ENCODE results near the gene ZYX.

DNA sequence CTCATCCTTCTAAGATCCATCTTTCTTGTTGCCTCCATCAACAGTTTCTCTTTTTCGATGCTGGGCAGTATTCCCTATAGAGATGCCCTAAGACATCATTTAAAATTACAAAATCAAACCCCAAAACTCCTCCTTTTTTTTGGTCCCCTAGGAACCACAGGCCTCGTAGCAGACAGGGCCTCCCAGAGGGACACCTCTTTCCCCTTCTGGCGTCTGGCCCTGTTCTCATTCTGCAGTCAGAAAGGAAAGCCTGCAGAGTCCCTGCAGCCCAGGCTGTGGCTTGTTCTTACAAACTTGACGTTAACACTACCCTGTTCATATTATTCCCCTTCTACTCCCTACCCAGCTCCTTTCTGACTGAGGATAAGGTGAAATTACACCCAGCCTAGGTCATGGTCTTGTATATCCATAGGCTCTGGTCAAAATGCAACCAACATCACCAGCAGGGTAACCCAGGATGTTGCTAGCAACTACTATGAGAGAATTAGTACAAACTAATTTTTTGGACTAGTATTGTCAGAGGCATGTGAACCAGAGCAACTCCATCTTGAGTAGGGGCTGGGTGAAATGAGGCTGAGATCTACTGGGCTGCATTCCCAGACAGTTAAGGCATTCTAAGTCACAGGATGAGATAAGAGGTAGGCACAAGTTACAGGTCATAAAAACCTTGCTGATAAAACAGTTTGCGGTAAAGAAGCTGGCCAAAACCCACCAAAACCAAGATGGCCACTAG, 31.0 kb downstream of the ZYX start:
- TF ChIP-seq, protein P1, sequence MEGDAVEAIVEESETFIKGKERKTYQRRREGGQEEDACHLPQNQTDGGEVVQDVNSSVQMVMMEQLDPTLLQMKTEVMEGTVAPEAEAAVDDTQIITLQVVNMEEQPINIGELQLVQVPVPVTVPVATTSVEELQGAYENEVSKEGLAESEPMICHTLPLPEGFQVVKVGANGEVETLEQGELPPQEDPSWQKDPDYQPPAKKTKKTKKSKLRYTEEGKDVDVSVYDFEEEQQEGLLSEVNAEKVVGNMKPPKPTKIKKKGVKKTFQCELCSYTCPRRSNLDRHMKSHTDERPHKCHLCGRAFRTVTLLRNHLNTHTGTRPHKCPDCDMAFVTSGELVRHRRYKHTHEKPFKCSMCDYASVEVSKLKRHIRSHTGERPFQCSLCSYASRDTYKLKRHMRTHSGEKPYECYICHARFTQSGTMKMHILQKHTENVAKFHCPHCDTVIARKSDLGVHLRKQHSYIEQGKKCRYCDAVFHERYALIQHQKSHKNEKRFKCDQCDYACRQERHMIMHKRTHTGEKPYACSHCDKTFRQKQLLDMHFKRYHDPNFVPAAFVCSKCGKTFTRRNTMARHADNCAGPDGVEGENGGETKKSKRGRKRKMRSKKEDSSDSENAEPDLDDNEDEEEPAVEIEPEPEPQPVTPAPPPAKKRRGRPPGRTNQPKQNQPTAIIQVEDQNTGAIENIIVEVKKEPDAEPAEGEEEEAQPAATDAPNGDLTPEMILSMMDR (conservative IDR thresholded peaks at IDR 0.05; ENCODE audit: low read depth, low read length) = no peak
- TF ChIP-seq EZH2 (IDR thresholded peaks at IDR 0.05; ENCODE audit: borderline replicate concordance, low read depth, low read length, poor library complexity, severe bottlenecking) = no peak

All from A673 (cell line).